Neural crest cell (in vitro differentiated cells): ENCODE results near the gene SERINC3. TPM values are rescaled to one million over a fixed set of nuclear protein-coding genes. Genes with fewer than 3 reads are reported as not detected.

Source experiments
- DNase-seq: peaks from one replicate; pipeline ENCODE4 v3.0.0; 2021; ENCODE audit warnings: low read depth, mixed read lengths, low spot score
- H3K27ac Mint-ChIP-seq: one replicate; pipeline ENCODE4 v1.8.0; 2021; ENCODE audit warnings: mild to moderate bottlenecking, mixed read lengths; ENCODE audit not compliant: unreplicated experiment
- H3K27me3 Mint-ChIP-seq: 2 replicates; pipeline ENCODE4 v1.8.0; 2021; ENCODE audit warnings: low read depth, mild to moderate bottlenecking, mixed read lengths
- H3K36me3 Mint-ChIP-seq: 2 replicates; pipeline ENCODE4 v1.8.0; 2021; ENCODE audit warnings: low read depth, mild to moderate bottlenecking, mixed read lengths
- H3K4me1 Mint-ChIP-seq: 2 replicates; pipeline ENCODE4 v1.8.0; 2021; ENCODE audit warnings: mixed read lengths
- H3K4me3 Mint-ChIP-seq: one replicate; pipeline ENCODE4 v1.8.0; 2021; ENCODE audit warnings: mild to moderate bottlenecking, mixed read lengths
- H3K9me3 Mint-ChIP-seq: 2 replicates; pipeline ENCODE4 v1.8.0; 2021; ENCODE audit warnings: mixed read lengths
- CTCF ChIP-seq: fragments of 200-600 bp; sonication (generic); conservative IDR thresholded peaks from 2 replicates; pipeline ENCODE4 v1.5.0; 2021; ENCODE audit warnings: antibody characterized with exemption, mild to moderate bottlenecking
- total RNA-seq: library from RNA; stranded (reverse); gene quantifications from 2 replicates; pipeline ENCODE4 v1.2.1, GENCODE V29; 2021

Gene SERINC3
- total RNA-seq, 1 donor from 2014 or later: 32.4 TPM

GRCh38 chr20:44471481-44471882, 50.4 kb downstream of the SERINC3 start:
- TF ChIP-seq CTCF: peak; percentile 48
- DNase-seq: no peak
- Mint-ChIP-seq H3K4me1 (peaks cover 19% of the 10 kb centered on the region), H3K9me3 (no peaks in the 10 kb centered on the region), H3K4me3 (no peak overlapping the region), H3K27ac (no peak overlapping the region), H3K27me3 (peaks cover 22% of the 10 kb centered on the region), H3K36me3 (no peaks in the 10 kb centered on the region)

- H3K27me3 Mint-ChIP-seq: peaks cover 22% of the 10 kb centered on the region
- H3K9me3 Mint-ChIP-seq: no peaks in the 10 kb centered on the region
- no peaks in the 10 kb centered on the region for H3K36me3 Mint-ChIP-seq
- H3K27ac Mint-ChIP-seq: no peak overlapping the region
- H3K4me3 Mint-ChIP-seq: no peak overlapping the region
- DNase-seq: no peak
- no peak for TF ChIP-seq CTCF
- peaks cover 8% of the 10 kb centered on the region for H3K4me1 Mint-ChIP-seq
Measured at GRCh38 chr20:44470327-44470726, 51.5 kb downstream of the SERINC3 start.

DNA sequence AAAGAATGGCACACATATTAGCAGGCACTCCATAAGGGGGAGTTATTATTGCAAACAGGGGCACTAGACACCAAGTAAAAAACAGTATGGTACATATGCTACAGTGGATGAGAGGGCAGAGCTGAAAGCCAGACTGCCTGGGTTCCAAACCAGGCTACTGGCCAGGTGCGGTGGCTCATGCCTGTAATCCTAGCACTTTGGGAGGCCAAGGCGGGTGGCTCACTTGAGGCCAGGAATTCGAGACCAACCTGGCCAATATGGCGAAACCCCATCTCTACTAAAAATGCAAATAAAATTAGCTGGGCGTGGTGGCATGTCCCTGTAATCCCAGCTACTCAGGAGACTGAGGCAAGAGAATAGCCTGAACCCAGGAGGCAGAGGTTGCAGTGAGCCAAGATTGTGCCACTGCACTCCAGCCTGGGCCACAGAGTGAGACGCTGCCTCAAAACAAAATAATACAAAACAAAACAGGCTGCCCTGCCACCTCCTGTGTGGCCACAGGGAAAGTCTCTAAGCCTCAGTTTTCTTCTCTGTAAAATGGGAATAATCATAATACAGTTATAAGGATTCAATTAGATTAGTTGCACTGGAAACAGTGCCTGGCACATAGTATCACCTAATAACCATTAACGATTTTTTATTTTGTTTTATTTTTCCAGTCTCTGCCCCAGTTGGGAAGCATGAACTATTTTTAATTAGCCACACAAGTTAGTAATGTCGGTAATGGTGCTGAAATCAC, 53.7 kb downstream of the SERINC3 start:
- peaks cover 19% of the 10 kb centered on the region for H3K27me3 Mint-ChIP-seq
- no peaks in the 10 kb centered on the region for H3K9me3 Mint-ChIP-seq
- no peak for DNase-seq
- H3K4me1 Mint-ChIP-seq: peaks cover 10% of the 10 kb centered on the region
- H3K36me3 Mint-ChIP-seq: no peaks in the 10 kb centered on the region
- no peak for TF ChIP-seq CTCF
- no peak overlapping the region for H3K27ac Mint-ChIP-seq
- no peak overlapping the region for H3K4me3 Mint-ChIP-seq

GRCh38 chr20:44467289-44467883, 54.5 kb downstream of the SERINC3 start:
- no peak for DNase-seq
- TF ChIP-seq CTCF: no peak

GRCh38 chr20:44465001-44465560, 56.8 kb downstream of the SERINC3 start:
- no peaks in the 10 kb centered on the region for H3K9me3 Mint-ChIP-seq
- no peaks in the 10 kb centered on the region for H3K27me3 Mint-ChIP-seq
- no peak overlapping the region for H3K4me3 Mint-ChIP-seq
- H3K27ac Mint-ChIP-seq: no peak overlapping the region
- H3K36me3 Mint-ChIP-seq: no peaks in the 10 kb centered on the region
- DNase-seq: no peak
- peaks cover 16% of the 10 kb centered on the region for H3K4me1 Mint-ChIP-seq
- no peak for TF ChIP-seq CTCF

More at GRCh38 chr20:44467289-44467883, 54.5 kb downstream of the SERINC3 start:
- H3K9me3 Mint-ChIP-seq: no peaks in the 10 kb centered on the region
- H3K36me3 Mint-ChIP-seq: no peaks in the 10 kb centered on the region
- no peak overlapping the region for H3K4me3 Mint-ChIP-seq
- H3K27me3 Mint-ChIP-seq: peaks cover 14% of the 10 kb centered on the region
- no peak overlapping the region for H3K27ac Mint-ChIP-seq
- peaks cover 12% of the 10 kb centered on the region for H3K4me1 Mint-ChIP-seq
